DND-41 (cell line): ENCODE measurements around the gene MGAT5.

Source experiments
- CTCF ChIP-seq: IDR thresholded peaks from 2 replicates; pipeline ENCODE4 v1.5.1; 2012; ENCODE audit warnings: borderline replicate concordance, low read length, moderate library complexity, mild to moderate bottlenecking; ENCODE audit not compliant: poor library complexity, severe bottlenecking; ENCODE audit errors: extremely low read depth
- EZH2 ChIP-seq: IDR thresholded peaks from 3 replicates; pipeline ENCODE4 v1.6.1; 2012; ENCODE audit warnings: borderline replicate concordance, low read depth, mild to moderate bottlenecking, moderate library complexity, low read length, inconsistent platforms; ENCODE audit not compliant: severe bottlenecking

DNA sequence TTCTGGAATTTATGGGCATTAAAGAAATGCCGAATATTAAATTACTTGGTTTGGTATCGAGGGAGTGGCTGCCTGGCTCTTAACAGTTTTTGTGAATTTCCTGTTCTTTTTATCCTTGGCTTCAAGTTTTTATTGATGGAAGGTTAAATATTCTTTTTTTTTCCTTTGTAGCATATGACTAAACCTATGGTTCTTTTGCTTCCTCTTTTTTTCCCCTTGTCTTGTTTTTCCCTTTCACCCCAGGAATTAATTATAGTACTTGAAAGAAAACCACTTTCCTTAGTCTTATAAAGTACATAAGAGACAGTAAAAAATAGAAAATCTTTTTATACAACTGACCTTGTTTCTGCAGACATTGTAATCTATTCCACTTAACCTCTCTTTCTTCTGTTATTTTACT, 42.4 kb downstream of the MGAT5 start:
- no peak for TF ChIP-seq CTCF
- TF ChIP-seq EZH2 = no peak
